Naive thymus-derived CD4-positive, alpha-beta T cell (primary cell): ENCODE results near the gene PIP5K1B. TPM values are rescaled to one million over a fixed set of nuclear protein-coding genes. Genes with fewer than 3 reads are reported as not detected.

Experiments
- ATAC-seq: fragments of 150-1000 bp; cut with Tn5 transposase; 2 replicates; pipeline ENCODE4 v1.10.0; 2021; ENCODE audit warnings: mild to moderate bottlenecking, moderate library complexity
- CTCF ChIA-PET: fragments of 350-600 bp; sonication (Branson Sonifier 250); formaldehyde crosslinking; loops from one replicate; lab custom pipeline; 2021; ENCODE audit warnings: antibody characterized with exemption; lab: Charles Lee
- POLR2A ChIA-PET: fragments of 350-600 bp; sonication (Branson Sonifier 250); formaldehyde crosslinking; loops from one replicate; lab custom pipeline; 2021; ENCODE audit warnings: antibody characterized with exemption, inconsistent platforms; lab: Charles Lee
- DNase-seq, 9 donors: peaks; one replicate each; pipeline versions ENCODE4 v3.0.0 to v3.0.0-alpha.2; 2020 to 2022; ENCODE audit warnings: mixed read lengths in 1 of 9
- H3K27ac ChIP-seq: one replicate; pipeline ENCODE4 v1.7.0; 2013; ENCODE audit warnings: mild to moderate bottlenecking, low read depth, low read length, moderate library complexity
- H3K27me3 ChIP-seq, 2 donors: one replicate each; pipeline ENCODE4 v1.7.0; 2013; ENCODE audit warnings: low read length in 2 of 2, mild to moderate bottlenecking in 2 of 2, moderate library complexity in 2 of 2; ENCODE audit not compliant: control insufficient read depth in 2 of 2, insufficient read depth in 2 of 2
- H3K36me3 ChIP-seq, 3 experiments: 1 replicate in 2 of 3; 2 replicates in 1 of 3; pipeline ENCODE4 v1.7.0; 2013; ENCODE audit warnings: low read length in 3 of 3, mild to moderate bottlenecking in 3 of 3, moderate library complexity in 1 of 3; ENCODE audit not compliant: insufficient read depth in 3 of 3, control insufficient read depth in 2 of 3
- H3K4me1 ChIP-seq, 2 donors: one replicate each; pipeline ENCODE4 v1.7.0; 2013; ENCODE audit warnings: low read length in 2 of 2, mild to moderate bottlenecking in 2 of 2, moderate library complexity in 1 of 2; ENCODE audit not compliant: control insufficient read depth in 2 of 2, insufficient read depth in 2 of 2
- H3K4me3 ChIP-seq: 2 replicates; pipeline ENCODE4 v1.7.0; 2013; ENCODE audit warnings: mild to moderate bottlenecking, low read length
- H3K9me3 ChIP-seq, 3 experiments: 1 replicate in 2 of 3; 2 replicates in 1 of 3; pipeline ENCODE4 v1.7.0; 2013; ENCODE audit warnings: low read length in 3 of 3; ENCODE audit not compliant: control insufficient read depth in 2 of 3
- H3K27ac Mint-ChIP-seq, 9 donors: one replicate each; pipeline ENCODE4 v1.8.0; 2020 to 2022; ENCODE audit warnings: mixed read lengths in 9 of 9, mild to moderate bottlenecking in 8 of 9, moderate library complexity in 5 of 9, inconsistent platforms in 2 of 9
- H3K27me3 Mint-ChIP-seq, 5 donors: one replicate each; pipeline ENCODE4 v1.8.0; 2021 to 2022; ENCODE audit warnings: mixed read lengths in 5 of 5, mild to moderate bottlenecking in 1 of 5
- H3K36me3 Mint-ChIP-seq, 5 donors: one replicate each; pipeline ENCODE4 v1.8.0; 2020 to 2022; ENCODE audit warnings: mixed read lengths in 5 of 5, mild to moderate bottlenecking in 3 of 5, inconsistent platforms in 1 of 5
- H3K4me1 Mint-ChIP-seq, 7 donors: one replicate each; pipeline ENCODE4 v1.8.0; 2020 to 2022; ENCODE audit warnings: mixed read lengths in 7 of 7, mild to moderate bottlenecking in 3 of 7, inconsistent platforms in 1 of 7
- H3K4me3 Mint-ChIP-seq, 10 donors: one replicate each; pipeline ENCODE4 v1.8.0; 2020 to 2022; ENCODE audit warnings: mild to moderate bottlenecking in 10 of 10, mixed read lengths in 10 of 10, moderate library complexity in 6 of 10, inconsistent platforms in 2 of 10
- H3K9me3 Mint-ChIP-seq, 11 donors: one replicate each; pipeline ENCODE4 v1.8.0; 2020 to 2022; ENCODE audit warnings: mixed read lengths in 11 of 11, mild to moderate bottlenecking in 4 of 11, inconsistent platforms in 1 of 11, moderate library complexity in 1 of 11
- intact Hi-C, 2 donors: fragments of 100-400 bp; cut with micrococcal nuclease; formaldehyde crosslinking; loops; one replicate each; pipeline ENCODE4 v1.15.1; 2023
- polyA plus RNA-seq, 2 donors: library from polyadenylated mRNA; unstranded; fragments of 300-500 nt; fragmentation: Illumina TruSeq; gene quantifications; one replicate each; pipeline ENCODE4 v1.2.3, GENCODE V29; 2021
- total RNA-seq, 6 experiments: library from RNA in 5 of 6; stranded (reverse) in 5 of 6; gene quantifications; 1 replicate in 5 of 6; 2 replicates in 1 of 6; pipeline ENCODE4 v1.2.3 and lab custom pipeline; 2021 to 2026

Gene PIP5K1B
- total and polyA plus RNA-seq, 7 experiments from 2014 or later = 0.08 to 4.2 (median 0.54) TPM

- Histone ChIP-seq H3K4me1 (no peaks in the 10 kb centered on the region), H3K27ac (no peak overlapping the region), H3K9me3 (no peaks in the 10 kb centered on the region), H3K36me3 (no peaks in the 10 kb centered on the region), H3K27me3 (no peaks in the 10 kb centered on the region), H3K4me3 (no peak overlapping the region)
- intact Hi-C loops = no loop called here
- no peaks in the 10 kb centered on the region for H3K36me3 Mint-ChIP-seq
- H3K4me3 Mint-ChIP-seq = no peak overlapping the region
- ChIA-PET POLR2A (no interaction called here), CTCF (no interaction called here)
- H3K27ac Mint-ChIP-seq = no peak overlapping the region
- H3K4me1 Mint-ChIP-seq = peaks cover 0 to 3% (median 0%) of the 10 kb centered on the region in 7 donors
- peaks cover 0 to 6% (median 2%) of the 10 kb centered on the region in 5 donors for H3K27me3 Mint-ChIP-seq
- DNase-seq = no peak
- peaks cover 0 to 2% (median 0%) of the 10 kb centered on the region in 11 donors for H3K9me3 Mint-ChIP-seq
- no peak for ATAC-seq
Measured at GRCh38 chr9:68741704-68742332, 36.8 kb downstream of the PIP5K1B start.

- no peaks in the 10 kb centered on the region for H3K36me3 Mint-ChIP-seq
- no peak overlapping the region for H3K4me3 Mint-ChIP-seq
- ATAC-seq (no peak), DNase-seq (no peak)
- intact Hi-C loops = no loop called here
- Histone ChIP-seq H3K27ac (no peak overlapping the region), H3K27me3 (no peaks in the 10 kb centered on the region), H3K4me3 (no peak overlapping the region), H3K36me3 (no peaks in the 10 kb centered on the region), H3K4me1 (no peaks in the 10 kb centered on the region), H3K9me3 (no peaks in the 10 kb centered on the region)
- H3K9me3 Mint-ChIP-seq = peaks cover 0 to 2% (median 0%) of the 10 kb centered on the region in 11 donors
- H3K4me1 Mint-ChIP-seq = peaks cover 0 to 3% (median 0%) of the 10 kb centered on the region in 7 donors
- CTCF ChIA-PET = no interaction called here
- H3K27ac Mint-ChIP-seq = no peak overlapping the region
- POLR2A ChIA-PET = no interaction called here
- peaks cover 0 to 6% (median 0%) of the 10 kb centered on the region in 5 donors for H3K27me3 Mint-ChIP-seq
Measured at GRCh38 chr9:68742333-68742730, 37.3 kb downstream of the PIP5K1B start.

GRCh38 chr9:68744426-68744825 lies 39.4 kb downstream of the PIP5K1B start:
- peaks cover 0 to 6% (median 0%) of the 10 kb centered on the region in 5 donors for H3K27me3 Mint-ChIP-seq
- Histone ChIP-seq H3K9me3 (no peaks in the 10 kb centered on the region), H3K27me3 (no peaks in the 10 kb centered on the region), H3K36me3 (no peaks in the 10 kb centered on the region), H3K4me1 (no peaks in the 10 kb centered on the region), H3K4me3 (no peak overlapping the region), H3K27ac (no peak overlapping the region)
- ChIA-PET CTCF (interaction anchor here (0.6 to 0.9 kb wide), 2 partner anchors 46 to 194 kb away, joined by 3 to 4 read pairs; no protein-coding TSS in a partner anchor), POLR2A (no interaction called here)
- no peaks in the 10 kb centered on the region for H3K9me3 Mint-ChIP-seq
- DNase-seq (no peak), ATAC-seq (no peak)
- H3K27ac Mint-ChIP-seq = no peak overlapping the region
- H3K4me3 Mint-ChIP-seq = no peak overlapping the region
- H3K36me3 Mint-ChIP-seq = no peaks in the 10 kb centered on the region
- intact Hi-C loops = no loop called here
- H3K4me1 Mint-ChIP-seq = peaks cover 0 to 3% (median 0%) of the 10 kb centered on the region in 7 donors

- H3K36me3 Mint-ChIP-seq = no peaks in the 10 kb centered on the region
- no peak overlapping the region for H3K4me3 Mint-ChIP-seq
- Histone ChIP-seq H3K4me1 (no peaks in the 10 kb centered on the region), H3K36me3 (no peaks in the 10 kb centered on the region), H3K4me3 (no peak overlapping the region), H3K27me3 (no peaks in the 10 kb centered on the region), H3K27ac (no peak overlapping the region), H3K9me3 (no peaks in the 10 kb centered on the region)
- intact Hi-C loops = no loop called here
- CTCF ChIA-PET = no interaction called here
- H3K27ac Mint-ChIP-seq = no peak overlapping the region
- H3K27me3 Mint-ChIP-seq = peaks cover 0 to 4% (median 0%) of the 10 kb centered on the region in 5 donors
- no peak for ATAC-seq
- POLR2A ChIA-PET = no interaction called here
- H3K9me3 Mint-ChIP-seq = no peaks in the 10 kb centered on the region
- no peak for DNase-seq
- H3K4me1 Mint-ChIP-seq = peaks cover 0 to 3% (median 0%) of the 10 kb centered on the region in 7 donors
Measured at GRCh38 chr9:68746525-68746924, 41.5 kb downstream of the PIP5K1B start.

GRCh38 chr9:68747043-68747533 lies 42.0 kb downstream of the PIP5K1B start:
- Mint-ChIP-seq H3K27me3 (peaks cover 0 to 5% (median 0%) of the 10 kb centered on the region in 5 donors), H3K4me3 (no peak overlapping the region), H3K4me1 (peaks cover 0 to 3% (median 0%) of the 10 kb centered on the region in 7 donors), H3K9me3 (no peaks in the 10 kb centered on the region), H3K36me3 (no peaks in the 10 kb centered on the region), H3K27ac (no peak overlapping the region)
- intact Hi-C loops = no loop called here
- CTCF ChIA-PET = interaction anchor here (0.8 kb wide), 1 partner anchor 233 kb away, joined by 3 read pairs; no protein-coding TSS in a partner anchor
- no peak overlapping the region for H3K4me3 ChIP-seq
- ATAC-seq (no peak), DNase-seq (no peak)
- H3K27ac ChIP-seq = no peak overlapping the region
- no peaks in the 10 kb centered on the region for H3K4me1 ChIP-seq
- POLR2A ChIA-PET = interaction anchor here (0.6 kb wide), 1 partner anchor 11 kb away, joined by 3 read pairs; no protein-coding TSS in a partner anchor
- H3K9me3 ChIP-seq = no peaks in the 10 kb centered on the region
- H3K27me3 ChIP-seq = no peaks in the 10 kb centered on the region
- no peaks in the 10 kb centered on the region for H3K36me3 ChIP-seq

- Mint-ChIP-seq H3K27me3 (peaks cover 0 to 11% (median under 1%) of the 10 kb centered on the region in 5 donors), H3K36me3 (no peaks in the 10 kb centered on the region), H3K27ac (no peak overlapping the region), H3K4me3 (no peak overlapping the region), H3K9me3 (no peaks in the 10 kb centered on the region), H3K4me1 (peaks cover 0 to 3% (median 0%) of the 10 kb centered on the region in 7 donors)
- H3K27ac ChIP-seq = no peak overlapping the region
- DNase-seq (no peak), ATAC-seq (no peak)
- ChIA-PET POLR2A (no interaction called here), CTCF (no interaction called here)
- intact Hi-C loops = no loop called here
- no peaks in the 10 kb centered on the region for H3K4me1 ChIP-seq
- no peaks in the 10 kb centered on the region for H3K9me3 ChIP-seq
- no peaks in the 10 kb centered on the region for H3K27me3 ChIP-seq
- no peak overlapping the region for H3K4me3 ChIP-seq
- H3K36me3 ChIP-seq = no peaks in the 10 kb centered on the region
Measured at GRCh38 chr9:68749135-68749534, 44.1 kb downstream of the PIP5K1B start.
